H1 (cell line): ENCODE results near the gene PDE9A. TPM values are rescaled to one million over a fixed set of nuclear protein-coding genes. Genes with fewer than 3 reads are reported as not detected.

ENCODE experiments used
- CTCF ChIA-PET: fragments of 300-600 bp; sonication (Branson Sonifier 250); formaldehyde crosslinking; loops from one replicate; lab custom pipeline; 2021; ENCODE audit not compliant: partially characterized antibody; lab: Charles Lee
- POLR2A ChIA-PET: fragments of 300-600 bp; sonication (Branson Sonifier 250); formaldehyde crosslinking; loops from one replicate; lab custom pipeline; 2021; ENCODE audit warnings: inconsistent platforms; ENCODE audit not compliant: partially characterized antibody; lab: Charles Lee
- DNase-seq, 2 experiments: peaks; one replicate each; pipeline versions ENCODE4 v3.0.0 to v3.0.0-alpha.2; 2010 to 2022; ENCODE audit warnings: low spot score in 2 of 2, low read depth in 1 of 2, mixed read lengths in 1 of 2
- FAIRE-seq: peaks from 2 replicates; lab custom pipeline; 2011; peaks lifted over from hg19 to GRCh38; lab: Jason Lieb, UNC
- H2AFZ ChIP-seq: 2 replicates; pipeline ENCODE4 v1.8.1; 2012; ENCODE audit warnings: low read length, inconsistent platforms
- H2AK5ac ChIP-seq: 2 replicates; pipeline ENCODE4 v1.6.1; 2013; ENCODE audit warnings: low read depth, low read length
- H2BK120ac ChIP-seq: replicated peaks from 2 replicates; pipeline ENCODE3; 2013; ENCODE audit warnings: low read depth, low read length, inconsistent platforms
- H2BK12ac ChIP-seq: 2 replicates; pipeline ENCODE4 v1.6.1; 2013; ENCODE audit warnings: low read depth, low read length
- H2BK15ac ChIP-seq: 2 replicates; pipeline ENCODE4 v1.6.1; 2013; ENCODE audit warnings: low read length
- H2BK20ac ChIP-seq: 2 replicates; pipeline ENCODE4 v1.6.1; 2013; ENCODE audit warnings: low read length
- H2BK5ac ChIP-seq: 2 replicates; pipeline ENCODE4 v1.6.1; 2013; ENCODE audit warnings: low read depth, low read length
- H3K14ac ChIP-seq: 2 replicates; pipeline ENCODE4 v1.6.1; 2013; ENCODE audit warnings: inconsistent platforms; ENCODE audit not compliant: insufficient read length
- H3K18ac ChIP-seq: 2 replicates; pipeline ENCODE4 v1.6.1; 2013; ENCODE audit warnings: low read length; ENCODE audit errors: extremely low read depth
- H3K23ac ChIP-seq: 2 replicates; pipeline ENCODE4 v1.6.1; 2013; ENCODE audit warnings: inconsistent platforms; ENCODE audit not compliant: insufficient read length
- H3K23me2 ChIP-seq: 2 replicates; pipeline ENCODE4 v1.6.1; 2013; ENCODE audit warnings: low read depth, low read length
- H3K27ac ChIP-seq: 2 replicates; pipeline ENCODE4 v1.6.1; 2011; ENCODE audit warnings: low read depth, low read length, inconsistent platforms
- H3K27me3 ChIP-seq, 4 experiments: replicated peaks in 1 of 4; 1 replicate in 1 of 4; 2 replicates in 3 of 4; pipeline versions ENCODE4 v1.6.1 to v1.8.1; 2011 to 2013; ENCODE audit warnings: low read length in 3 of 4, mild to moderate bottlenecking in 3 of 4, inconsistent platforms in 2 of 4, mixed read lengths in 2 of 4, moderate library complexity in 1 of 4; ENCODE audit not compliant: control insufficient read depth in 3 of 4, insufficient read depth in 3 of 4; ENCODE audit errors: extremely low read depth in 1 of 4
- H3K36me3 ChIP-seq, 4 experiments: 2 replicates each; pipeline versions ENCODE4 v1.6.1 to v1.8.1; 2011 to 2013; ENCODE audit warnings: mild to moderate bottlenecking in 4 of 4, low read length in 3 of 4, moderate library complexity in 2 of 4, control low read depth in 1 of 4, inconsistent platforms in 1 of 4; ENCODE audit not compliant: insufficient read depth in 4 of 4, control insufficient read depth in 2 of 4
- H3K4ac ChIP-seq: replicated peaks from 2 replicates; pipeline ENCODE3; 2013; ENCODE audit warnings: low read length, low read depth, mixed read lengths, inconsistent platforms; ENCODE audit not compliant: insufficient read length
- H3K4me1 ChIP-seq, 4 experiments: replicated peaks in 1 of 4; 1 replicate in 1 of 4; 2 replicates in 3 of 4; pipeline versions ENCODE4 v1.6.1 to v1.8.1; 2011 to 2013; ENCODE audit warnings: low read length in 3 of 4, inconsistent platforms in 2 of 4, mixed read lengths in 1 of 4; ENCODE audit not compliant: insufficient read depth in 4 of 4, control insufficient read depth in 3 of 4
- H3K4me2 ChIP-seq, 2 experiments: 2 replicates each; pipeline versions ENCODE4 v1.6.1 to v1.8.1; 2011 to 2013; ENCODE audit warnings: low read depth in 2 of 2, low read length in 2 of 2, control low read depth in 1 of 2, inconsistent platforms in 1 of 2, mild to moderate bottlenecking in 1 of 2; ENCODE audit not compliant: insufficient read depth in 1 of 2
- H3K4me3 ChIP-seq, 4 experiments: fragments of 200-600, 300-600 bp in 1 of 4; sonication (generic), shearing (Covaris generic), sonication (Bioruptor Twin) in 1 of 4; 2 replicates each; pipeline versions ENCODE4 v1.5.1 to v1.8.1; 2011 to 2016; ENCODE audit warnings: low read length in 4 of 4, low read depth in 3 of 4, control low read depth in 2 of 4, inconsistent platforms in 2 of 4, mild to moderate bottlenecking in 2 of 4, mixed read lengths in 1 of 4, moderate library complexity in 1 of 4; ENCODE audit not compliant: insufficient read depth in 2 of 4; ENCODE audit errors: extremely low read depth in 1 of 4
- H3K56ac ChIP-seq: replicated peaks from 2 replicates; pipeline ENCODE3; 2013; ENCODE audit warnings: low read depth, mild to moderate bottlenecking, mixed read lengths, low read length, inconsistent platforms; ENCODE audit not compliant: insufficient read length
- H3K79me1 ChIP-seq: 2 replicates; pipeline ENCODE4 v1.6.1; 2013; ENCODE audit warnings: low read depth, low read length, control low read depth
- H3K79me2 ChIP-seq, 2 experiments: 2 replicates each; pipeline versions ENCODE4 v1.6.1 to v1.8.1; 2012 to 2013; ENCODE audit warnings: low read length in 2 of 2, mild to moderate bottlenecking in 2 of 2, inconsistent platforms in 1 of 2; ENCODE audit not compliant: insufficient read depth in 2 of 2, control insufficient read depth in 1 of 2
- H3K9ac ChIP-seq, 4 experiments: replicated peaks in 1 of 4; 1 replicate in 1 of 4; 2 replicates in 3 of 4; pipeline versions ENCODE4 v1.6.1 to v1.8.1; 2011 to 2013; ENCODE audit warnings: low read depth in 3 of 4, low read length in 3 of 4, control low read depth in 2 of 4, mild to moderate bottlenecking in 2 of 4, moderate library complexity in 2 of 4, inconsistent platforms in 1 of 4; ENCODE audit errors: extremely low read depth in 1 of 4
- H3K9me3 ChIP-seq, 2 experiments: 2 replicates each; pipeline versions ENCODE4 v1.6.1 to v1.8.1; 2012 to 2013; ENCODE audit warnings: mild to moderate bottlenecking in 2 of 2, moderate library complexity in 2 of 2, control low read depth in 1 of 2, inconsistent platforms in 1 of 2, low read depth in 1 of 2, low read length in 1 of 2, mixed read lengths in 1 of 2; ENCODE audit not compliant: insufficient read depth in 2 of 2
- H4K20me1 ChIP-seq, 2 experiments: replicated peaks in 1 of 2; 2 replicates each; pipeline versions ENCODE3 to v1.8.1; 2011 to 2013; ENCODE audit warnings: inconsistent platforms in 2 of 2, low read length in 2 of 2, mild to moderate bottlenecking in 1 of 2; ENCODE audit not compliant: insufficient read depth in 2 of 2, control insufficient read depth in 1 of 2
- H4K5ac ChIP-seq: 2 replicates; pipeline ENCODE4 v1.6.1; 2013; ENCODE audit warnings: low read length, low read depth, mixed read lengths, inconsistent platforms; ENCODE audit not compliant: insufficient read length
- H4K8ac ChIP-seq: 2 replicates; pipeline ENCODE4 v1.8.0; 2013; ENCODE audit warnings: mild to moderate bottlenecking, moderate library complexity, low read length, inconsistent platforms; ENCODE audit not compliant: insufficient read depth; ENCODE audit errors: extremely low read depth
- H4K91ac ChIP-seq: replicated peaks from 2 replicates; pipeline ENCODE3; 2013; ENCODE audit warnings: low read length, mixed read lengths, inconsistent platforms; ENCODE audit not compliant: insufficient read length
- ATF3 ChIP-seq: IDR thresholded peaks from 2 replicates; pipeline ENCODE4 v1.6.1; 2011; ENCODE audit warnings: low read depth, mild to moderate bottlenecking, low read length; ENCODE audit not compliant: insufficient read depth
- CEBPB ChIP-seq: IDR thresholded peaks from 2 replicates; pipeline ENCODE4 v1.6.1; 2012; ENCODE audit warnings: low read depth, low read length
- CTBP2 ChIP-seq: IDR thresholded peaks from 2 replicates; pipeline ENCODE4 v1.7.0; 2011; ENCODE audit warnings: borderline replicate concordance, mild to moderate bottlenecking, moderate library complexity, mixed read lengths, low read length; ENCODE audit not compliant: insufficient read depth, insufficient read length
- CTCF ChIP-seq, 3 experiments: IDR thresholded peaks; 1 replicate in 2 of 3; 2 replicates in 1 of 3; pipeline versions ENCODE4 v1.5.1 to v1.6.1; 2011; ENCODE audit warnings: low read length in 3 of 3, mild to moderate bottlenecking in 3 of 3, inconsistent platforms in 2 of 3, low read depth in 1 of 3, moderate library complexity in 1 of 3; ENCODE audit not compliant: insufficient read depth in 1 of 3; ENCODE audit errors: control extremely low read depth in 1 of 3
- HDAC2 ChIP-seq, 2 experiments: fragments of 300-600 bp in 1 of 2; sonication (generic) in 1 of 2; IDR thresholded peaks; 2 replicates each; pipeline ENCODE4 v1.6.1; 2011 to 2012; ENCODE audit warnings: low read depth in 2 of 2, low read length in 2 of 2, mild to moderate bottlenecking in 2 of 2, moderate library complexity in 2 of 2, borderline replicate concordance in 1 of 2, inconsistent platforms in 1 of 2
- PHF8 ChIP-seq: fragments of 200-600 bp; sonication (generic); conservative IDR thresholded peaks from 2 replicates; pipeline ENCODE4 v1.7.1; 2012; ENCODE audit warnings: low read depth, mild to moderate bottlenecking, inconsistent platforms, low read length, moderate library complexity
- SIX5 ChIP-seq: IDR thresholded peaks from 2 replicates; pipeline ENCODE4 v1.6.1; 2011; ENCODE audit warnings: mild to moderate bottlenecking, low read depth, low read length
- SP4 ChIP-seq: IDR thresholded peaks from 2 replicates; pipeline ENCODE4 v1.6.1; 2012; ENCODE audit warnings: low read length, inconsistent platforms
- TEAD4 ChIP-seq: IDR thresholded peaks from 2 replicates; pipeline ENCODE4 v1.6.1; 2012; ENCODE audit warnings: low read depth, low read length, inconsistent platforms, mixed read lengths
- WGBS, 2 experiments: shearing (Covaris generic) in 1 of 2; methylation state at CpG; one replicate each; pipeline versions ENCODE4 v1.1.6 to v1.1.7; 2013 to 2015; ENCODE audit warnings: low lambda C conversion rate in 2 of 2, mixed read lengths in 2 of 2, inconsistent platforms in 1 of 2, low coverage in 1 of 2, missing lambda C conversion rate in 1 of 2; ENCODE audit not compliant: insufficient replicate concordance in 2 of 2, insufficient coverage in 1 of 2, insufficient read length in 1 of 2; ENCODE audit errors: extremely low coverage in 1 of 2, missing lambda C conversion rate in 1 of 2; 5-methylcytosine and 5-hydroxymethylcytosine counted together
- polyA plus RNA-seq, 7 experiments: library from polyadenylated mRNA; depleted of rRNA in 3 of 7; stranded (reverse) in 5 of 7; unstranded in 2 of 7; fragments of >200 nt in 5 of 7; fragments of 200-250 nt in 2 of 7; gene quantifications; 1 replicate in 5 of 7; 2 replicates in 1 of 7; 4 replicates in 1 of 7; pipeline versions ENCODE4 v1.2.1 to v1.2.3, GENCODE V29; 2011 to 2013; ENCODE audit warnings: missing spikeins in 2 of 7, mixed read lengths in 2 of 7
- total RNA-seq: library from RNA; stranded (reverse); fragmentation: NEBNext Ultra II Directional; extraction: Animal tissue kit (Norgen Biotek cat#: 25700); gene quantifications from 2 replicates; pipeline ENCODE4 v1.2.1, GENCODE V29; 2021

PDE9A gene
- total and polyA plus RNA-seq, 2 of the 8 experiments (the other 6 are each of a cell fraction or from before 2014, with no cell fraction given) = 39.2 to 45.9 TPM

- Histone ChIP-seq H2AK5ac (no peak overlapping the region), H3K27ac (no peak overlapping the region), H3K56ac (no peak overlapping the region), H2BK5ac (no peak overlapping the region), H2BK12ac (no peak overlapping the region), H2AFZ (no peak overlapping the region), H3K4me2 (no peak overlapping the region), H3K4ac (no peak overlapping the region), H2BK15ac (no peak overlapping the region), H3K27me3 (no peaks in the 10 kb centered on the region), H3K23me2 (peaks cover 6% of the 10 kb centered on the region; the same call in 1 of the 2 replicates), H3K36me3 (peaks cover 0 to 11% (median 5%) of the 10 kb centered on the region in 4 experiments; a peak in 5 of 8 replicates), H3K4me1 (no peaks in the 10 kb centered on the region; a peak in 1 of 7 replicates), H2BK120ac (no peak overlapping the region), H4K5ac (no peak overlapping the region), H3K79me2 (no peaks in the 10 kb centered on the region), H3K18ac (no peak overlapping the region), H4K91ac (no peak overlapping the region), H3K14ac (no peak overlapping the region), H2BK20ac (no peak overlapping the region), H3K79me1 (no peaks in the 10 kb centered on the region), H3K9ac (no peak overlapping the region), H4K20me1 (peaks cover 0 to 8% of the 10 kb centered on the region in 2 experiments), H3K9me3 (no peaks in the 10 kb centered on the region), H3K23ac (no peak overlapping the region), H4K8ac (no peak overlapping the region), H3K4me3 (no peak overlapping the region)
- DNase-seq = no peak
- POLR2A ChIA-PET = no interaction called here
- no peak for FAIRE-seq
- 92% methylated on average over 14 of the region's 14 CpGs; no CpG with 5 or more reads in 1 of the 2 experiments for WGBS, 2 experiments
- CTCF ChIA-PET = interaction anchor here (1.0 to 2.0 kb wide), 4 partner anchors 18 to 162 kb away, joined by 3 to 5 read pairs (median 4); no protein-coding TSS in a partner anchor
- TF ChIP-seq CEBPB = no peak
- TF ChIP-seq TEAD4 = no peak
- no peak for TF ChIP-seq ATF3
- TF ChIP-seq SIX5 = no peak
- no peak for TF ChIP-seq SP4
- no peak for TF ChIP-seq CTCF (IDR thresholded peaks at IDR 0.05; ENCODE audit: control extremely low read depth in 1 of 3, insufficient read depth in 1 of 3, low read depth in 1 of 3, low read length in 3 of 3)
- no peak for TF ChIP-seq HDAC2 (IDR thresholded peaks at IDR 0.05; ENCODE audit: borderline replicate concordance in 1 of 2, low read depth in 2 of 2, low read length in 2 of 2)
- no peak for TF ChIP-seq CTBP2
- TF ChIP-seq PHF8 = no peak
Observed at GRCh38 chr21:42755031-42755665, 101.7 kb downstream of the PDE9A start.
